ENCODE data around the gene RHO.

- no peak for TF ChIP-seq CTCF (IDR thresholded peaks at IDR 0.05)
- no peak for TF ChIP-seq RELA (CRISPR knock-in tag; IDR thresholded peaks at IDR 0.05; ENCODE audit: borderline replicate concordance)
- no peak for TF ChIP-seq KAT7 (CRISPR knock-in tag; IDR thresholded peaks at IDR 0.05; ENCODE audit: borderline replicate concordance)
Measured at GRCh38 chr3:129503471-129504291, 24.8 kb upstream of the RHO start.

Measured in WTC11 (cell line).